HepG2 (cell line): Measurements from ENCODE around the gene SH3BGRL2. TPM values are rescaled to one million over a fixed set of nuclear protein-coding genes. Genes with fewer than 3 reads are reported as not detected.
A peak's percentile ranks its signal among the peaks of the same experiment; 100 is the strongest.

Experiments
- ATAC-seq: fragments of 200-7000 bp; cut with Tn5 transposase; 3 replicates; pipeline ENCODE4 v1.9.1; 2020; ENCODE audit warnings: mild to moderate bottlenecking, moderate library complexity
- BruUV-seq: library from RNA; stranded (reverse); fragments of 400-500 nt; replicated peaks from 2 replicates; lab custom pipeline; 2021; lab: Mats Ljungman, UMichigan
- CTCF ChIA-PET: fragments of 300-600 bp; formaldehyde crosslinking; extraction: SDS; loops from one replicate; lab custom pipeline; 2021; ENCODE audit warnings: low total read pairs, inconsistent platforms, low intra/inter-chr PET ratio; lab: Yijun Ruan, JAX
- POLR2A ChIA-PET: fragments of 350-600 bp; sonication (Branson Sonifier 250); formaldehyde crosslinking; loops from one replicate; lab custom pipeline; 2020; ENCODE audit warnings: antibody characterized with exemption, inconsistent platforms; lab: Yijun Ruan, JAX
- DNase-seq: peaks from one replicate; pipeline ENCODE4 v3.0.0-alpha.2; 2015; ENCODE audit warnings: low spot score
- FAIRE-seq: peaks from 3 replicates; lab custom pipeline; 2011; peaks lifted over from hg19 to GRCh38; lab: Jason Lieb, UNC
- H2AFZ ChIP-seq: one replicate; pipeline ENCODE4 v1.6.1; 2011; ENCODE audit warnings: low read length, inconsistent platforms
- H3K27ac ChIP-seq: fragments of 300-600 bp; 3 replicates; pipeline ENCODE4 v1.8.0; 2011; ENCODE audit warnings: mixed run types, mild to moderate bottlenecking, mixed read lengths, low read length, inconsistent platforms; ENCODE audit not compliant: insufficient read depth; ENCODE audit errors: extremely low read length
- H3K27me3 ChIP-seq, 2 experiments: fragments of 200-600 bp in 1 of 2; 2 replicates in 1 of 2; 3 replicates in 1 of 2; pipeline versions ENCODE4 v1.6.0 to v1.8.0; 2011; ENCODE audit warnings: low read length in 2 of 2, mild to moderate bottlenecking in 2 of 2, moderate library complexity in 2 of 2, inconsistent platforms in 1 of 2; ENCODE audit not compliant: insufficient read depth in 2 of 2, control insufficient read depth in 1 of 2
- H3K36me3 ChIP-seq, 2 experiments: fragments of 200-600 bp in 1 of 2; replicated peaks in 1 of 2; 2 replicates in 1 of 2; 3 replicates in 1 of 2; pipeline versions ENCODE4 v1.5.1 to v1.8.0; 2011; ENCODE audit warnings: low read length in 2 of 2, inconsistent platforms in 1 of 2; ENCODE audit not compliant: insufficient read depth in 2 of 2, control insufficient read depth in 1 of 2
- H3K4me1 ChIP-seq: 2 replicates; pipeline ENCODE4 v1.5.1; 2012; ENCODE audit warnings: low read length, inconsistent platforms; ENCODE audit not compliant: insufficient read depth
- H3K4me2 ChIP-seq: 2 replicates; pipeline ENCODE4 v1.6.0; 2011; ENCODE audit warnings: low read depth, low read length, inconsistent platforms
- H3K4me3 ChIP-seq, 3 experiments: fragments of 200-600 bp in 1 of 3; sonication (generic), shearing (Covaris generic) in 1 of 3; replicated peaks in 1 of 3; 2 replicates each; pipeline ENCODE4 v1.5.1; 2011 to 2016; ENCODE audit warnings: low read length in 3 of 3, inconsistent platforms in 2 of 3, low read depth in 2 of 3, mild to moderate bottlenecking in 2 of 3, control low read depth in 1 of 3, mixed read lengths in 1 of 3; ENCODE audit not compliant: insufficient read depth in 1 of 3
- H3K79me2 ChIP-seq: one replicate; pipeline ENCODE4 v1.6.1; 2011; ENCODE audit warnings: low read length, inconsistent platforms; ENCODE audit not compliant: insufficient read depth
- H3K9ac ChIP-seq: 2 replicates; pipeline ENCODE4 v1.6.0; 2011; ENCODE audit warnings: mild to moderate bottlenecking, low read depth, low read length, inconsistent platforms; ENCODE audit not compliant: insufficient read depth
- H3K9me3 ChIP-seq: 2 replicates; pipeline ENCODE4 v1.5.1; 2012; ENCODE audit warnings: mild to moderate bottlenecking, low read length
- H4K20me1 ChIP-seq: 2 replicates; pipeline ENCODE4 v1.6.0; 2011; ENCODE audit warnings: inconsistent platforms, mild to moderate bottlenecking, low read length, moderate library complexity; ENCODE audit not compliant: insufficient read depth
- CENPX ChIP-seq: sonication (generic); formaldehyde crosslinking; IDR thresholded peaks from 2 replicates; pipeline ENCODE4 v1.9.0; 2021; ENCODE audit warnings: mild to moderate bottlenecking, missing genetic modification reagents, moderate library complexity
- FIP1L1 ChIP-seq: fragments of 200-400 bp; formaldehyde crosslinking; IDR thresholded peaks from 2 replicates; pipeline ENCODE4 v1.6.1; 2018; ENCODE audit warnings: low read depth, mild to moderate bottlenecking, low read length, moderate library complexity, borderline replicate concordance; ENCODE audit not compliant: insufficient read depth
- GABPA ChIP-seq, 2 experiments: IDR thresholded peaks; 2 replicates each; pipeline ENCODE4 v1.6.1; 2011 to 2016; ENCODE audit warnings: low read depth in 2 of 2, low read length in 1 of 2, missing biosample characterization in 1 of 2, missing genetic modification characterization in 1 of 2
- NFKBIZ ChIP-seq: IDR thresholded peaks from 2 replicates; pipeline ENCODE4 v1.6.1; 2018; ENCODE audit warnings: missing genetic modification reagents, missing compliant biosample characterization
- NFYC ChIP-seq: IDR thresholded peaks from 2 replicates; pipeline ENCODE4 v1.6.1; 2016; ENCODE audit warnings: missing genetic modification reagents, missing compliant biosample characterization
- SP5 ChIP-seq: IDR thresholded peaks from 2 replicates; pipeline ENCODE4 v1.6.1; 2016; ENCODE audit warnings: low read depth, borderline replicate concordance
- ZNF205 ChIP-seq: IDR thresholded peaks from 2 replicates; pipeline ENCODE4 v1.6.1; 2018; ENCODE audit warnings: missing biosample characterization, missing genetic modification reagents
- ZNF605 ChIP-seq: sonication (generic); formaldehyde crosslinking; IDR thresholded peaks from 2 replicates; pipeline ENCODE4 v1.8.0; 2022; ENCODE audit warnings: mild to moderate bottlenecking, missing genetic modification reagents
- ZNF775 ChIP-seq: sonication (generic); formaldehyde crosslinking; IDR thresholded peaks from 2 replicates; pipeline ENCODE4 v1.4.0; 2020; ENCODE audit warnings: missing genetic modification reagents, mild to moderate bottlenecking, moderate library complexity, borderline replicate concordance
- WGBS: methylation state at CpG from one replicate; pipeline ENCODE4 v1.1.6; 2017; ENCODE audit warnings: low lambda C conversion rate; 5-methylcytosine and 5-hydroxymethylcytosine counted together
- in situ Hi-C: cut with HindIII; loops from 2 replicates; pipeline ENCODE4 v1.10.0; 2017; ENCODE audit warnings: low pct_unique_long_range_greater_than_20kb; ENCODE audit not compliant: extremely low pct_ligation_motif_present
- intact Hi-C: fragments of 100-400 bp; cut with micrococcal nuclease; formaldehyde crosslinking; loops from one replicate; pipeline ENCODE4 v1.10.0; 2022; ENCODE audit not compliant: unreplicated experiment
- polyA plus RNA-seq, 8 experiments: library from polyadenylated mRNA; depleted of rRNA in 3 of 8; stranded (reverse) in 7 of 8; unstranded in 1 of 8; fragments of >200 nt; fragmentation: Illumina TruSeq in 4 of 8; extraction: Trizol in 4 of 8; gene quantifications; 2 replicates each; pipeline versions ENCODE4 v1.2.1 to v1.2.3, GENCODE V29; 2011 to 2016; ENCODE audit warnings: low read depth in 4 of 8, missing spikeins in 1 of 8, mixed read lengths in 1 of 8; ENCODE audit not compliant: insufficient read depth in 1 of 8
- total RNA-seq, 5 experiments: library from RNA; depleted of rRNA; stranded (reverse); fragments of >200 nt; fragmentation: Illumina TruSeq; extraction: Trizol; gene quantifications; 2 replicates each; pipeline ENCODE4 v1.2.3, GENCODE V29; 2016; ENCODE audit warnings: low read depth in 1 of 5
- TF ChIP-seq, protein P1 (sequence below): sonication (generic); formaldehyde crosslinking; IDR thresholded peaks from 2 replicates; pipeline ENCODE4 v1.4.0; 2020; ENCODE audit warnings: missing genetic modification reagents
- TF ChIP-seq, protein P2 (sequence below), 2 experiments: IDR thresholded peaks; 2 replicates each; pipeline ENCODE4 v1.6.1; 2011 to 2012; ENCODE audit warnings: low read length in 2 of 2, borderline replicate concordance in 1 of 2, low read depth in 1 of 2, mild to moderate bottlenecking in 1 of 2, moderate library complexity in 1 of 2

The SH3BGRL2 gene
- total and polyA plus RNA-seq, 2 of the 13 experiments (the other 11 are each of a cell fraction or from before 2014, with no cell fraction given): 10.9 to 28.8 TPM

DNA sequence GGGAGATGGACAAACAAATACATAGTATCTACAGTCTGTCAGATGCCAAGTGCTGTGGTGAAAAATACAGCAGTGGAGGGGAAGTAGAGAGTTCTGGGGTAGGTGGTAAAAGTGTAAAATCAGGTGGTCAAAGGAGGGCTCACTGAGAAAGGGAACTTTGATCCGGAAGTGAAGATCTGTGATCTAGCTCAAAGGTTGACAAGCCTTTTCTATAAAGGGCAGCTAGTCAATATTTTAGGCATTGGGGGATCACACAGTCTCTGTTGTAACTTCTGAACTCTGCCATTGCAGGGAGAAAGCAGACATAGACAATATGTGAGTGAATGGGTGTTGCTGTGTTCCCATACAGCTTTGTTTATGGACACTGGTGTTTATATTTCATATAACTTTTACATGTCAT is 38.6 kb downstream of the SH3BGRL2 start:
- H3K27me3 ChIP-seq: no peaks in the 10 kb centered on the region
- no TSS peak for BruUV-seq
- FAIRE-seq: no peak
- ATAC-seq: no peak
- intact Hi-C loops: no loop called here
- WGBS: 82% methylated on average over 1 of the region's 1 CpG
- no peaks in the 10 kb centered on the region for H3K9me3 ChIP-seq
- TF ChIP-seq NFKBIZ (CRISPR knock-in tag): no peak
- TF ChIP-seq FIP1L1: no peak
- no peak for TF ChIP-seq GABPA (IDR thresholded peaks at IDR 0.05; ENCODE audit: low read depth, low read length)
- TF ChIP-seq GABPA (CRISPR knock-in tag; IDR thresholded peaks at IDR 0.05; ENCODE audit: low read depth): 0 out of 2 replicates have a peak, but pooled peaks have one; percentile 20
- TF ChIP-seq, all 625 proteins: peak for 1
- H3K4me2 ChIP-seq: no peak overlapping the region
- no peak overlapping the region for H3K9ac ChIP-seq
- H4K20me1 ChIP-seq: no peaks in the 10 kb centered on the region
- in situ Hi-C loops: loop anchor here (5.0 kb wide), 1 partner anchor 97 kb away; no protein-coding TSS in a partner anchor
- POLR2A ChIA-PET: interaction anchor here (1.0 kb wide), 1 partner anchor 38 kb away, joined by 4 read pairs; the partner anchor contains the start of gene SH3BGRL2
- no peak overlapping the region for H3K4me3 ChIP-seq
- H3K27ac ChIP-seq: no peak overlapping the region
- H2AFZ ChIP-seq: no peak overlapping the region
- peaks cover 9% of the 10 kb centered on the region for H3K79me2 ChIP-seq
- CTCF ChIA-PET: no interaction called here
- H3K36me3 ChIP-seq: peaks cover 0 to 13% of the 10 kb centered on the region in 2 experiments; a peak in 4 of 5 replicates
- H3K4me1 ChIP-seq: peaks cover 72% of the 10 kb centered on the region
- DNase-seq: no peak

DNA sequence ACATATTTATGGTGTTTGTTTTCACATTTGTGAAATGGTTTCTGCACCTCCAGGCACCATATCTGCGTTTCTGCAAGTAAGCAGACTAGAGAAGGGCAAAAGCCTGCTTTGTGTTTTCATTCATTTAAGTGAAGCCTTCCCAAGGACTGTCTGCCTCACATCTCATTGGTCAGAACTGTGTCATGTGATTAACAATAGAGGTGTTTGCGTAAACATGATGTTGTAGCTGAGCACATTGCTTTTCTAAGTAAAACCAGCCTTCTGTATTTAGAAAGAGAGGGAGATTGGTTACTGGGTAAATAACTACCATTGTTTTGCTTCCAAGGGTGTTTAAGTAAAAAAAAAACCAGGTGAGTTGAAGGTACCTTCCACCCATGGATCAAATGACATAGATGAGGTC is 39.7 kb downstream of the SH3BGRL2 start:
- DNase-seq: no peak
- Histone ChIP-seq H3K27ac (no peak overlapping the region), H3K4me2 (no peak overlapping the region), H3K79me2 (peaks cover 7% of the 10 kb centered on the region), H2AFZ (no peak overlapping the region), H3K4me1 (peaks cover 70% of the 10 kb centered on the region), H3K4me3 (no peak overlapping the region), H3K9ac (no peak overlapping the region)
- BruUV-seq: no TSS peak
- FAIRE-seq: no peak
- in situ Hi-C loops: loop anchor here (5.0 kb wide), 1 partner anchor 98 kb away; no protein-coding TSS in a partner anchor
- intact Hi-C loops: no loop called here
- TF ChIP-seq, protein P1, sequence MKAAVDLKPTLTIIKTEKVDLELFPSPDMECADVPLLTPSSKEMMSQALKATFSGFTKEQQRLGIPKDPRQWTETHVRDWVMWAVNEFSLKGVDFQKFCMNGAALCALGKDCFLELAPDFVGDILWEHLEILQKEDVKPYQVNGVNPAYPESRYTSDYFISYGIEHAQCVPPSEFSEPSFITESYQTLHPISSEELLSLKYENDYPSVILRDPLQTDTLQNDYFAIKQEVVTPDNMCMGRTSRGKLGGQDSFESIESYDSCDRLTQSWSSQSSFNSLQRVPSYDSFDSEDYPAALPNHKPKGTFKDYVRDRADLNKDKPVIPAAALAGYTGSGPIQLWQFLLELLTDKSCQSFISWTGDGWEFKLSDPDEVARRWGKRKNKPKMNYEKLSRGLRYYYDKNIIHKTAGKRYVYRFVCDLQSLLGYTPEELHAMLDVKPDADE (CRISPR knock-in tag): no peak
- TF ChIP-seq ZNF605 (CRISPR knock-in tag) (no peak), CENPX (CRISPR knock-in tag) (no peak), NFYC (CRISPR knock-in tag) (0 out of 2 replicates have a peak, but pooled peaks have one; percentile 19), ZNF775 (CRISPR knock-in tag) (no peak), ZNF205 (CRISPR knock-in tag) (no peak), SP5 (CRISPR knock-in tag) (no peak)
- TF ChIP-seq, protein P2, sequence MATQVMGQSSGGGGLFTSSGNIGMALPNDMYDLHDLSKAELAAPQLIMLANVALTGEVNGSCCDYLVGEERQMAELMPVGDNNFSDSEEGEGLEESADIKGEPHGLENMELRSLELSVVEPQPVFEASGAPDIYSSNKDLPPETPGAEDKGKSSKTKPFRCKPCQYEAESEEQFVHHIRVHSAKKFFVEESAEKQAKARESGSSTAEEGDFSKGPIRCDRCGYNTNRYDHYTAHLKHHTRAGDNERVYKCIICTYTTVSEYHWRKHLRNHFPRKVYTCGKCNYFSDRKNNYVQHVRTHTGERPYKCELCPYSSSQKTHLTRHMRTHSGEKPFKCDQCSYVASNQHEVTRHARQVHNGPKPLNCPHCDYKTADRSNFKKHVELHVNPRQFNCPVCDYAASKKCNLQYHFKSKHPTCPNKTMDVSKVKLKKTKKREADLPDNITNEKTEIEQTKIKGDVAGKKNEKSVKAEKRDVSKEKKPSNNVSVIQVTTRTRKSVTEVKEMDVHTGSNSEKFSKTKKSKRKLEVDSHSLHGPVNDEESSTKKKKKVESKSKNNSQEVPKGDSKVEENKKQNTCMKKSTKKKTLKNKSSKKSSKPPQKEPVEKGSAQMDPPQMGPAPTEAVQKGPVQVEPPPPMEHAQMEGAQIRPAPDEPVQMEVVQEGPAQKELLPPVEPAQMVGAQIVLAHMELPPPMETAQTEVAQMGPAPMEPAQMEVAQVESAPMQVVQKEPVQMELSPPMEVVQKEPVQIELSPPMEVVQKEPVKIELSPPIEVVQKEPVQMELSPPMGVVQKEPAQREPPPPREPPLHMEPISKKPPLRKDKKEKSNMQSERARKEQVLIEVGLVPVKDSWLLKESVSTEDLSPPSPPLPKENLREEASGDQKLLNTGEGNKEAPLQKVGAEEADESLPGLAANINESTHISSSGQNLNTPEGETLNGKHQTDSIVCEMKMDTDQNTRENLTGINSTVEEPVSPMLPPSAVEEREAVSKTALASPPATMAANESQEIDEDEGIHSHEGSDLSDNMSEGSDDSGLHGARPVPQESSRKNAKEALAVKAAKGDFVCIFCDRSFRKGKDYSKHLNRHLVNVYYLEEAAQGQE (IDR thresholded peaks at IDR 0.05; ENCODE audit: borderline replicate concordance in 1 of 2, low read depth in 1 of 2, low read length in 2 of 2): no peak
- TF ChIP-seq, all 625 proteins: peak for 1
- Histone ChIP-seq H4K20me1 (no peaks in the 10 kb centered on the region), H3K36me3 (peaks cover 0 to 15% of the 10 kb centered on the region in 2 experiments; a peak in 4 of 5 replicates), H3K27me3 (no peaks in the 10 kb centered on the region), H3K9me3 (no peaks in the 10 kb centered on the region)
- ChIA-PET POLR2A (no interaction called here), CTCF (interaction anchor here (1.0 kb wide), 1 partner anchor 100 kb away, joined by 3 read pairs; no protein-coding TSS in a partner anchor)
- no peak for ATAC-seq
- 93% methylated on average over 2 of the region's 2 CpGs for WGBS
